ENCODE measurements around the gene MRPL52. TPM values are rescaled to one million over a fixed set of nuclear protein-coding genes. Genes with fewer than 3 reads are reported as not detected.

MRPL52 gene
- total and polyA plus RNA-seq, 2 of the 13 experiments (the other 11 are each of a cell fraction or from before 2014, with no cell fraction given), result 118 to 329 TPM

- TF ChIP-seq BCL3 (CRISPR knock-in tag; IDR thresholded peaks at IDR 0.05) (0 out of 2 replicates have a peak, but pooled peaks have one; percentile 38), NFKBIZ (CRISPR knock-in tag; IDR thresholded peaks at IDR 0.05) (no peak), ZNF24 (IDR thresholded peaks at IDR 0.05) (no peak), YEATS2 (CRISPR knock-in tag; IDR thresholded peaks at IDR 0.05; ENCODE audit: borderline replicate concordance) (no peak), ETS1 (CRISPR knock-in tag; IDR thresholded peaks at IDR 0.05) (no peak), HMG20A (CRISPR knock-in tag; IDR thresholded peaks at IDR 0.05; ENCODE audit: borderline replicate concordance) (0 out of 2 replicates have a peak, but pooled peaks have one; percentile 18), ZNF672 (CRISPR knock-in tag; IDR thresholded peaks at IDR 0.05) (no peak), IRF1 (CRISPR knock-in tag; IDR thresholded peaks at IDR 0.05; ENCODE audit: low read depth) (no peak), ZSCAN25 (CRISPR knock-in tag; IDR thresholded peaks at IDR 0.05) (no peak), TSC22D2 (CRISPR knock-in tag; IDR thresholded peaks at IDR 0.05; ENCODE audit: borderline replicate concordance) (no peak), HMG20B (CRISPR knock-in tag; conservative IDR thresholded peaks at IDR 0.05) (no peak), DRAP1 (CRISPR knock-in tag; IDR thresholded peaks at IDR 0.05) (peak; percentile 15; the same call in 1 of the 2 replicates), CBFB (CRISPR knock-in tag; IDR thresholded peaks at IDR 0.05) (no peak), ZNF784 (CRISPR knock-in tag; IDR thresholded peaks at IDR 0.05; ENCODE audit: borderline replicate concordance) (no peak), PPARG (CRISPR knock-in tag; conservative IDR thresholded peaks at IDR 0.05) (no peak), IKZF4 (CRISPR knock-in tag; IDR thresholded peaks at IDR 0.05; ENCODE audit: borderline replicate concordance, low read depth, not compliant biosample characterization) (no peak), SIN3A (IDR thresholded peaks at IDR 0.05; ENCODE audit: borderline replicate concordance, low read depth, low read length) (peak; percentile 42; the same call in 1 of the 2 replicates), KMT2A (CRISPR knock-in tag; IDR thresholded peaks at IDR 0.05) (no peak), PAXIP1 (CRISPR knock-in tag; conservative IDR thresholded peaks at IDR 0.05) (peak; percentile 47; the same call in 1 of the 2 replicates), ZSCAN20 (CRISPR knock-in tag; IDR thresholded peaks at IDR 0.05; ENCODE audit: borderline replicate concordance) (no peak)
These were observed 10.3 kb upstream of the MRPL52 start (continued) for GRCh38 chr14:22819151-22819988.

Data from HepG2 (cell line).